HCT116 (cell line): ENCODE results near the gene ATP2B3. TPM values are rescaled to one million over a fixed set of nuclear protein-coding genes. Genes with fewer than 3 reads are reported as not detected.

Experiments used
- ATAC-seq: fragments of 200-7000 bp; cut with Tn5 transposase; 2 replicates; pipeline ENCODE4 v1.9.1; 2020; ENCODE audit warnings: mild to moderate bottlenecking, moderate library complexity
- BruUV-seq: library from RNA; stranded (reverse); fragments of 400-500 nt; replicated peaks from 2 replicates; lab custom pipeline; 2021; lab: Mats Ljungman, UMichigan
- CTCF ChIA-PET: fragments of 300-600 bp; sonication (Branson Sonifier 250); formaldehyde crosslinking; loops from one replicate; lab custom pipeline; 2021; ENCODE audit warnings: antibody characterized with exemption; lab: Charles Lee
- POLR2A ChIA-PET: fragments of 300-600, 350-600 bp; sonication (Branson Sonifier 250); formaldehyde crosslinking; loops from one replicate; lab custom pipeline; 2021; ENCODE audit warnings: antibody characterized with exemption; lab: Charles Lee
- RAD21 ChIA-PET, 2 experiments: fragments of 300-600 bp; sonication (Branson Sonifier 250); formaldehyde crosslinking; loops; one replicate each; lab custom pipeline; 2023; ENCODE audit warnings: low total read pairs in 2 of 2; ENCODE audit not compliant: uncharacterized antibody in 2 of 2, unreplicated experiment in 2 of 2, low non-redundant PET in 1 of 2; lab: Charles Lee
- DNase-seq: peaks from one replicate; pipeline ENCODE4 v3.0.0-alpha.2; 2010; ENCODE audit warnings: low read depth, low spot score
- H2AFZ ChIP-seq: fragments of 200-600 bp; shearing (Covaris generic), sonication (generic); 2 replicates; pipeline ENCODE4 v1.6.1; 2017; ENCODE audit warnings: low read depth, mixed run types, mixed read lengths, antibody characterized with exemption, low read length; ENCODE audit not compliant: poor library complexity, severe bottlenecking
- H3K27ac ChIP-seq: 2 replicates; pipeline ENCODE4 v1.5.1; 2012; ENCODE audit warnings: low read depth, low read length
- H3K27me3 ChIP-seq: fragments of 200-600 bp; sonication (generic); 2 replicates; pipeline ENCODE4 v1.6.1; 2016; ENCODE audit warnings: mixed run types, low read length, mixed read lengths; ENCODE audit not compliant: insufficient read depth
- H3K36me3 ChIP-seq, 2 experiments: fragments of 200-500 bp in 1 of 2; fragments of 200-600 bp in 1 of 2; sonication (Bioruptor generic) in 1 of 2; sonication (generic) in 1 of 2; 2 replicates each; pipeline versions ENCODE4 v1.5.1 to v1.6.1; 2014 to 2016; ENCODE audit warnings: low read length in 2 of 2, inconsistent platforms in 1 of 2, mixed read lengths in 1 of 2, mixed run types in 1 of 2; ENCODE audit not compliant: insufficient read depth in 2 of 2, control insufficient read depth in 1 of 2
- H3K4me1 ChIP-seq, 2 experiments: fragments of 200-600 bp in 1 of 2; sonication (generic) in 1 of 2; 2 replicates each; pipeline versions ENCODE4 v1.5.1 to v1.6.1; 2012 to 2017; ENCODE audit warnings: low read length in 2 of 2, inconsistent platforms in 1 of 2, mild to moderate bottlenecking in 1 of 2, mixed read lengths in 1 of 2, mixed run types in 1 of 2, moderate library complexity in 1 of 2; ENCODE audit not compliant: insufficient read depth in 2 of 2, control insufficient read depth in 1 of 2
- H3K4me2 ChIP-seq: fragments of 200-600 bp; sonication (generic); 2 replicates; pipeline ENCODE4 v1.6.1; 2017; ENCODE audit warnings: mixed run types, low read length, mixed read lengths
- H3K4me3 ChIP-seq, 2 experiments: fragments of 200-600 bp in 1 of 2; sonication (generic) in 1 of 2; replicated peaks in 1 of 2; 2 replicates each; pipeline ENCODE4 v1.5.1; 2011 to 2016; ENCODE audit warnings: low read length in 2 of 2, control low read depth in 1 of 2, low read depth in 1 of 2, mild to moderate bottlenecking in 1 of 2, mixed read lengths in 1 of 2, mixed run types in 1 of 2
- H3K79me2 ChIP-seq: fragments of 200-600 bp; sonication (generic); 2 replicates; pipeline ENCODE4 v1.6.1; 2017; ENCODE audit warnings: mild to moderate bottlenecking, mixed run types, low read length, moderate library complexity, mixed read lengths; ENCODE audit not compliant: insufficient read depth
- H3K9ac ChIP-seq: fragments of 200-600 bp; sonication (generic); 2 replicates; pipeline ENCODE4 v1.6.1; 2016; ENCODE audit warnings: low read length, mixed read lengths
- H3K9me2 ChIP-seq: fragments of 200-600 bp; sonication (generic), shearing (Covaris generic); 2 replicates; pipeline ENCODE4 v1.6.1; 2017; ENCODE audit warnings: mixed run types, mild to moderate bottlenecking, moderate library complexity; ENCODE audit not compliant: insufficient read depth
- H3K9me3 ChIP-seq, 2 experiments: fragments of 200-500 bp in 1 of 2; fragments of 200-600 bp in 1 of 2; sonication (Bioruptor generic) in 1 of 2; sonication (generic) in 1 of 2; 2 replicates each; pipeline ENCODE4 v1.6.1; 2014 to 2017; ENCODE audit warnings: low read length in 2 of 2, mixed read lengths in 2 of 2, inconsistent platforms in 1 of 2, low read depth in 1 of 2, mild to moderate bottlenecking in 1 of 2, mixed run types in 1 of 2, moderate library complexity in 1 of 2; ENCODE audit not compliant: control insufficient read depth in 1 of 2, insufficient read depth in 1 of 2
- H4K20me1 ChIP-seq: fragments of 200-600 bp; sonication (generic), shearing (Covaris generic); 2 replicates; pipeline ENCODE4 v1.6.1; 2017; ENCODE audit warnings: mixed run types, mild to moderate bottlenecking, moderate library complexity; ENCODE audit not compliant: insufficient read depth
- CBX3 ChIP-seq: IDR thresholded peaks from 2 replicates; pipeline ENCODE4 v1.6.1; 2012; ENCODE audit warnings: low read depth
- CEBPB ChIP-seq: IDR thresholded peaks from 2 replicates; pipeline ENCODE4 v1.6.1; 2012; ENCODE audit warnings: low read depth
- EGR1 ChIP-seq: IDR thresholded peaks from 2 replicates; pipeline ENCODE4 v1.6.1; 2012; ENCODE audit warnings: low read depth
- EZH2 ChIP-seq: fragments of 200-600 bp; sonication (generic); IDR thresholded peaks from 2 replicates; pipeline ENCODE4 v1.6.1; 2017; ENCODE audit warnings: antibody characterized with exemption, mixed run types
- JUND ChIP-seq: IDR thresholded peaks from 2 replicates; pipeline ENCODE4 v1.6.1; 2012
- POLR2A ChIP-seq: IDR thresholded peaks from 2 replicates; pipeline ENCODE4 v1.7.0; 2011; ENCODE audit warnings: borderline replicate concordance; ENCODE audit not compliant: insufficient read depth, insufficient read length; ENCODE audit errors: extremely low read depth
- RAD21 ChIP-seq: IDR thresholded peaks from 2 replicates; pipeline ENCODE4 v1.6.1; 2012; ENCODE audit warnings: low read depth, mild to moderate bottlenecking
- SIN3A ChIP-seq: IDR thresholded peaks from 2 replicates; pipeline ENCODE4 v1.6.1; 2012; ENCODE audit warnings: low read depth
- SP1 ChIP-seq: IDR thresholded peaks from 2 replicates; pipeline ENCODE4 v1.6.1; 2012; ENCODE audit warnings: low read depth
- TCF7L2 ChIP-seq: IDR thresholded peaks from 2 replicates; pipeline ENCODE4 v1.7.0; 2011; ENCODE audit warnings: borderline replicate concordance, inconsistent platforms; ENCODE audit not compliant: insufficient read depth, insufficient read length; ENCODE audit errors: extremely low read depth
- YY1 ChIP-seq: IDR thresholded peaks from 2 replicates; pipeline ENCODE4 v1.6.1; 2011; ENCODE audit warnings: low read length, low read depth, moderate library complexity, mild to moderate bottlenecking; ENCODE audit not compliant: insufficient replicate concordance; ENCODE audit errors: extremely low read depth
- ZFX ChIP-seq: fragments of 450-650 bp; IDR thresholded peaks from 2 replicates; pipeline ENCODE4 v1.6.1; 2017
- ZNF274 ChIP-seq: fragments of 200-500 bp; sonication (Bioruptor generic); IDR thresholded peaks from 2 replicates; pipeline ENCODE4 v1.6.1; 2014; ENCODE audit warnings: mild to moderate bottlenecking, low read depth, low read length, inconsistent platforms
- intact Hi-C: fragments of 100-400 bp; cut with micrococcal nuclease; formaldehyde crosslinking; loops from 2 replicates; pipeline ENCODE4 v1.10.0; 2022
- total RNA-seq: library from RNA; stranded (reverse); gene quantifications from one replicate; pipeline ENCODE4 v1.2.1, GENCODE V29; 2021; ENCODE audit not compliant: unreplicated experiment
- TF ChIP-seq, protein P1 (sequence below): IDR thresholded peaks from 2 replicates; pipeline ENCODE4 v1.6.1; 2012; ENCODE audit warnings: low read depth
- TF ChIP-seq, protein P2 (sequence below): IDR thresholded peaks from 2 replicates; pipeline ENCODE4 v1.6.1; 2011; ENCODE audit warnings: mild to moderate bottlenecking, low read length, moderate library complexity; ENCODE audit not compliant: insufficient replicate concordance; ENCODE audit errors: extremely low read depth
- TF ChIP-seq, protein P3 (sequence below): IDR thresholded peaks from 2 replicates; pipeline ENCODE4 v1.6.1; 2012

Gene ATP2B3
- total RNA-seq, 1 experiment from 2014 or later: not detected

DNA sequence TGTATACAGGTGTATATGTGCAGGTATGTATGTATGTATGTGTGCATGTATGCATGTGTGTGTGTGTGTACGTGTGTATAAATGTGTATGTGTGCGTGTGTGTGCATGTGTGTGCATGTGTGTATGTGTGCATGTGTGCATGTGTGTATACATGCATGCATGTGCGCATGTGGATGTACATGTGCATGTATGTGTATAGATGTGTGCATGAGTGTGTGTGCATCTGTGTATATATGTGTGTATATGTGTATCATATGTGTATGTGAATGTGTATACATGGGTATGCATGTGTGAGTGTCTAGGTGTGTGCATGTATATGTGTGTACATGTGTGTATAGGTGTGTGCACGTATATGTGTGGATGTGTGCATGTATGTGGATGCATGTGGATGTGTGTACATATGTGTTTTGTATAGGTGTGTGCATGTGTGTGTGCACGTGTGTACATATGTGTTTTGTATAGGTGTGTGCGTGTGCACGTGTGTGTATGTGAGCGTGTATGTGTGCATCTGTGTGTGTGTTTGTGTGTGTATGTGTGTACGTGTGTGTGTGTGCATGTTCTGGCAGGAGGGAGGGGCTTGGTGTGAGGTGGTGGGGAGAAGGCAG lies 16.7 kb upstream of the ATP2B3 start:
- H3K9me3 ChIP-seq: no peaks in the 10 kb centered on the region
- no peaks in the 10 kb centered on the region for H3K36me3 ChIP-seq
- H3K9ac ChIP-seq: no peak overlapping the region
- no peak for DNase-seq
- no peaks in the 10 kb centered on the region for H4K20me1 ChIP-seq
- intact Hi-C loops: loop anchor here (10.0 kb wide), 1 partner anchor 466 kb away; no protein-coding TSS in a partner anchor
- BruUV-seq: no TSS peak
- ChIA-PET RAD21 (no interaction called here), POLR2A (no interaction called here), CTCF (no interaction called here)
- no peak for TF ChIP-seq CEBPB
- no peak overlapping the region for H3K4me2 ChIP-seq
- no peak for ATAC-seq
- H3K4me1 ChIP-seq: no peaks in the 10 kb centered on the region
- no peak overlapping the region for H2AFZ ChIP-seq
- no peaks in the 10 kb centered on the region for H3K27me3 ChIP-seq
- no peaks in the 10 kb centered on the region for H3K79me2 ChIP-seq
- H3K4me3 ChIP-seq: no peak overlapping the region
- H3K27ac ChIP-seq: no peak overlapping the region
- H3K9me2 ChIP-seq: no peaks in the 10 kb centered on the region

DNA sequence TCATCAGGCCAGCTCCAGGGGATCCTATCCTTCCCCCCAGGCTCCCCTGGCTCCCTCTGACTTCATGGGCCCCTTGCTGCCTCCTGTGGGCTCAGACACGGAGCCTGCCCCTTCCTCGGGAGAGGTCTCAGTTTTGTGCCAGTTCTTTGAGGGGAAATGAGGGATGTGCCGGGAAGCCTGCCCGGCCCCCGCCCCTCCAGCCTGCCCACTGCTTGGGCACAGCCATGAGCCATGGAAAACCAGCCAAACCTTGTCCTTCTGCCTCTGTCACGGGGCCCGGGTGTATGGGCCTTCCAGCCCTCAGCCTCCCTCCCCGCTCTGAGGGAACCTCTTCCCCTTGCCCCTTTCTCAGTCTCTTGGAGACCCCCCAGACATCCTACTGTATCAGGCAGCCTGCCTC lies 15.9 kb upstream of the ATP2B3 start:
- H3K9me2 ChIP-seq: no peaks in the 10 kb centered on the region
- H3K9me3 ChIP-seq: no peaks in the 10 kb centered on the region
- POLR2A ChIA-PET: no interaction called here
- intact Hi-C loops: loop anchor here (10.0 kb wide), 1 partner anchor 467 kb away; no protein-coding TSS in a partner anchor
- H4K20me1 ChIP-seq: no peaks in the 10 kb centered on the region
- BruUV-seq: no TSS peak
- no peak overlapping the region for H3K4me2 ChIP-seq
- RAD21 ChIA-PET: no interaction called here
- H3K27ac ChIP-seq: no peak overlapping the region
- H3K27me3 ChIP-seq: no peaks in the 10 kb centered on the region
- H3K4me3 ChIP-seq: no peak overlapping the region
- DNase-seq (no peak), ATAC-seq (no peak)
- no peaks in the 10 kb centered on the region for H3K4me1 ChIP-seq
- CTCF ChIA-PET: no interaction called here
- H3K79me2 ChIP-seq: no peaks in the 10 kb centered on the region
- H2AFZ ChIP-seq: no peak overlapping the region
- no peak overlapping the region for H3K9ac ChIP-seq
- H3K36me3 ChIP-seq: no peaks in the 10 kb centered on the region
- TF ChIP-seq SIN3A (no peak), SP1 (no peak), CBX3 (no peak), EGR1 (no peak), YY1 (no peak), RAD21 (no peak), ZFX (no peak), JUND (no peak), POLR2A (no peak), EZH2 (no peak), TCF7L2 (no peak), ZNF274 (no peak)
- TF ChIP-seq, protein P1, sequence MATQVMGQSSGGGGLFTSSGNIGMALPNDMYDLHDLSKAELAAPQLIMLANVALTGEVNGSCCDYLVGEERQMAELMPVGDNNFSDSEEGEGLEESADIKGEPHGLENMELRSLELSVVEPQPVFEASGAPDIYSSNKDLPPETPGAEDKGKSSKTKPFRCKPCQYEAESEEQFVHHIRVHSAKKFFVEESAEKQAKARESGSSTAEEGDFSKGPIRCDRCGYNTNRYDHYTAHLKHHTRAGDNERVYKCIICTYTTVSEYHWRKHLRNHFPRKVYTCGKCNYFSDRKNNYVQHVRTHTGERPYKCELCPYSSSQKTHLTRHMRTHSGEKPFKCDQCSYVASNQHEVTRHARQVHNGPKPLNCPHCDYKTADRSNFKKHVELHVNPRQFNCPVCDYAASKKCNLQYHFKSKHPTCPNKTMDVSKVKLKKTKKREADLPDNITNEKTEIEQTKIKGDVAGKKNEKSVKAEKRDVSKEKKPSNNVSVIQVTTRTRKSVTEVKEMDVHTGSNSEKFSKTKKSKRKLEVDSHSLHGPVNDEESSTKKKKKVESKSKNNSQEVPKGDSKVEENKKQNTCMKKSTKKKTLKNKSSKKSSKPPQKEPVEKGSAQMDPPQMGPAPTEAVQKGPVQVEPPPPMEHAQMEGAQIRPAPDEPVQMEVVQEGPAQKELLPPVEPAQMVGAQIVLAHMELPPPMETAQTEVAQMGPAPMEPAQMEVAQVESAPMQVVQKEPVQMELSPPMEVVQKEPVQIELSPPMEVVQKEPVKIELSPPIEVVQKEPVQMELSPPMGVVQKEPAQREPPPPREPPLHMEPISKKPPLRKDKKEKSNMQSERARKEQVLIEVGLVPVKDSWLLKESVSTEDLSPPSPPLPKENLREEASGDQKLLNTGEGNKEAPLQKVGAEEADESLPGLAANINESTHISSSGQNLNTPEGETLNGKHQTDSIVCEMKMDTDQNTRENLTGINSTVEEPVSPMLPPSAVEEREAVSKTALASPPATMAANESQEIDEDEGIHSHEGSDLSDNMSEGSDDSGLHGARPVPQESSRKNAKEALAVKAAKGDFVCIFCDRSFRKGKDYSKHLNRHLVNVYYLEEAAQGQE: no peak
- TF ChIP-seq, protein P2, sequence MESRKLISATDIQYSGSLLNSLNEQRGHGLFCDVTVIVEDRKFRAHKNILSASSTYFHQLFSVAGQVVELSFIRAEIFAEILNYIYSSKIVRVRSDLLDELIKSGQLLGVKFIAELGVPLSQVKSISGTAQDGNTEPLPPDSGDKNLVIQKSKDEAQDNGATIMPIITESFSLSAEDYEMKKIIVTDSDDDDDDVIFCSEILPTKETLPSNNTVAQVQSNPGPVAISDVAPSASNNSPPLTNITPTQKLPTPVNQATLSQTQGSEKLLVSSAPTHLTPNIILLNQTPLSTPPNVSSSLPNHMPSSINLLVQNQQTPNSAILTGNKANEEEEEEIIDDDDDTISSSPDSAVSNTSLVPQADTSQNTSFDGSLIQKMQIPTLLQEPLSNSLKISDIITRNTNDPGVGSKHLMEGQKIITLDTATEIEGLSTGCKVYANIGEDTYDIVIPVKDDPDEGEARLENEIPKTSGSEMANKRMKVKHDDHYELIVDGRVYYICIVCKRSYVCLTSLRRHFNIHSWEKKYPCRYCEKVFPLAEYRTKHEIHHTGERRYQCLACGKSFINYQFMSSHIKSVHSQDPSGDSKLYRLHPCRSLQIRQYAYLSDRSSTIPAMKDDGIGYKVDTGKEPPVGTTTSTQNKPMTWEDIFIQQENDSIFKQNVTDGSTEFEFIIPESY: no peak
- TF ChIP-seq, protein P3, sequence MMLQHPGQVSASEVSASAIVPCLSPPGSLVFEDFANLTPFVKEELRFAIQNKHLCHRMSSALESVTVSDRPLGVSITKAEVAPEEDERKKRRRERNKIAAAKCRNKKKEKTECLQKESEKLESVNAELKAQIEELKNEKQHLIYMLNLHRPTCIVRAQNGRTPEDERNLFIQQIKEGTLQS: no peak
